H1 (cell line): ENCODE measurements around the gene SLC35E1. TPM values are rescaled to one million over a fixed set of nuclear protein-coding genes. Genes with fewer than 3 reads are reported as not detected.

Source experiments
- CTCF ChIA-PET: fragments of 300-600 bp; sonication (Branson Sonifier 250); formaldehyde crosslinking; loops from one replicate; lab custom pipeline; 2021; ENCODE audit not compliant: partially characterized antibody; lab: Charles Lee
- POLR2A ChIA-PET: fragments of 300-600 bp; sonication (Branson Sonifier 250); formaldehyde crosslinking; loops from one replicate; lab custom pipeline; 2021; ENCODE audit warnings: inconsistent platforms; ENCODE audit not compliant: partially characterized antibody; lab: Charles Lee
- DNase-seq, 2 experiments: peaks; one replicate each; pipeline versions ENCODE4 v3.0.0 to v3.0.0-alpha.2; 2010 to 2022; ENCODE audit warnings: low spot score in 2 of 2, low read depth in 1 of 2, mixed read lengths in 1 of 2
- FAIRE-seq: peaks from 2 replicates; lab custom pipeline; 2011; peaks lifted over from hg19 to GRCh38; lab: Jason Lieb, UNC
- H2AFZ ChIP-seq: 2 replicates; pipeline ENCODE4 v1.8.1; 2012; ENCODE audit warnings: low read length, inconsistent platforms
- H2AK5ac ChIP-seq: 2 replicates; pipeline ENCODE4 v1.6.1; 2013; ENCODE audit warnings: low read depth, low read length
- H2BK120ac ChIP-seq: replicated peaks from 2 replicates; pipeline ENCODE3; 2013; ENCODE audit warnings: low read depth, low read length, inconsistent platforms
- H2BK12ac ChIP-seq: 2 replicates; pipeline ENCODE4 v1.6.1; 2013; ENCODE audit warnings: low read depth, low read length
- H2BK15ac ChIP-seq: 2 replicates; pipeline ENCODE4 v1.6.1; 2013; ENCODE audit warnings: low read length
- H2BK20ac ChIP-seq: 2 replicates; pipeline ENCODE4 v1.6.1; 2013; ENCODE audit warnings: low read length
- H2BK5ac ChIP-seq: 2 replicates; pipeline ENCODE4 v1.6.1; 2013; ENCODE audit warnings: low read depth, low read length
- H3K14ac ChIP-seq: 2 replicates; pipeline ENCODE4 v1.6.1; 2013; ENCODE audit warnings: inconsistent platforms; ENCODE audit not compliant: insufficient read length
- H3K18ac ChIP-seq: 2 replicates; pipeline ENCODE4 v1.6.1; 2013; ENCODE audit warnings: low read length; ENCODE audit errors: extremely low read depth
- H3K23ac ChIP-seq: 2 replicates; pipeline ENCODE4 v1.6.1; 2013; ENCODE audit warnings: inconsistent platforms; ENCODE audit not compliant: insufficient read length
- H3K23me2 ChIP-seq: 2 replicates; pipeline ENCODE4 v1.6.1; 2013; ENCODE audit warnings: low read depth, low read length
- H3K27ac ChIP-seq: 2 replicates; pipeline ENCODE4 v1.6.1; 2011; ENCODE audit warnings: low read depth, low read length, inconsistent platforms
- H3K27me3 ChIP-seq, 4 experiments: replicated peaks in 1 of 4; 1 replicate in 1 of 4; 2 replicates in 3 of 4; pipeline versions ENCODE4 v1.6.1 to v1.8.1; 2011 to 2013; ENCODE audit warnings: low read length in 3 of 4, mild to moderate bottlenecking in 3 of 4, inconsistent platforms in 2 of 4, mixed read lengths in 2 of 4, moderate library complexity in 1 of 4; ENCODE audit not compliant: control insufficient read depth in 3 of 4, insufficient read depth in 3 of 4; ENCODE audit errors: extremely low read depth in 1 of 4
- H3K36me3 ChIP-seq, 4 experiments: 2 replicates each; pipeline versions ENCODE4 v1.6.1 to v1.8.1; 2011 to 2013; ENCODE audit warnings: mild to moderate bottlenecking in 4 of 4, low read length in 3 of 4, moderate library complexity in 2 of 4, control low read depth in 1 of 4, inconsistent platforms in 1 of 4; ENCODE audit not compliant: insufficient read depth in 4 of 4, control insufficient read depth in 2 of 4
- H3K4ac ChIP-seq: replicated peaks from 2 replicates; pipeline ENCODE3; 2013; ENCODE audit warnings: low read length, low read depth, mixed read lengths, inconsistent platforms; ENCODE audit not compliant: insufficient read length
- H3K4me1 ChIP-seq, 4 experiments: replicated peaks in 1 of 4; 1 replicate in 1 of 4; 2 replicates in 3 of 4; pipeline versions ENCODE4 v1.6.1 to v1.8.1; 2011 to 2013; ENCODE audit warnings: low read length in 3 of 4, inconsistent platforms in 2 of 4, mixed read lengths in 1 of 4; ENCODE audit not compliant: insufficient read depth in 4 of 4, control insufficient read depth in 3 of 4
- H3K4me2 ChIP-seq, 2 experiments: 2 replicates each; pipeline versions ENCODE4 v1.6.1 to v1.8.1; 2011 to 2013; ENCODE audit warnings: low read depth in 2 of 2, low read length in 2 of 2, control low read depth in 1 of 2, inconsistent platforms in 1 of 2, mild to moderate bottlenecking in 1 of 2; ENCODE audit not compliant: insufficient read depth in 1 of 2
- H3K4me3 ChIP-seq, 4 experiments: fragments of 200-600, 300-600 bp in 1 of 4; sonication (generic), shearing (Covaris generic), sonication (Bioruptor Twin) in 1 of 4; 2 replicates each; pipeline versions ENCODE4 v1.5.1 to v1.8.1; 2011 to 2016; ENCODE audit warnings: low read length in 4 of 4, low read depth in 3 of 4, control low read depth in 2 of 4, inconsistent platforms in 2 of 4, mild to moderate bottlenecking in 2 of 4, mixed read lengths in 1 of 4, moderate library complexity in 1 of 4; ENCODE audit not compliant: insufficient read depth in 2 of 4; ENCODE audit errors: extremely low read depth in 1 of 4
- H3K56ac ChIP-seq: replicated peaks from 2 replicates; pipeline ENCODE3; 2013; ENCODE audit warnings: low read depth, mild to moderate bottlenecking, mixed read lengths, low read length, inconsistent platforms; ENCODE audit not compliant: insufficient read length
- H3K79me1 ChIP-seq: 2 replicates; pipeline ENCODE4 v1.6.1; 2013; ENCODE audit warnings: low read depth, low read length, control low read depth
- H3K79me2 ChIP-seq, 2 experiments: 2 replicates each; pipeline versions ENCODE4 v1.6.1 to v1.8.1; 2012 to 2013; ENCODE audit warnings: low read length in 2 of 2, mild to moderate bottlenecking in 2 of 2, inconsistent platforms in 1 of 2; ENCODE audit not compliant: insufficient read depth in 2 of 2, control insufficient read depth in 1 of 2
- H3K9ac ChIP-seq, 4 experiments: replicated peaks in 1 of 4; 1 replicate in 1 of 4; 2 replicates in 3 of 4; pipeline versions ENCODE4 v1.6.1 to v1.8.1; 2011 to 2013; ENCODE audit warnings: low read depth in 3 of 4, low read length in 3 of 4, control low read depth in 2 of 4, mild to moderate bottlenecking in 2 of 4, moderate library complexity in 2 of 4, inconsistent platforms in 1 of 4; ENCODE audit errors: extremely low read depth in 1 of 4
- H3K9me3 ChIP-seq, 2 experiments: 2 replicates each; pipeline versions ENCODE4 v1.6.1 to v1.8.1; 2012 to 2013; ENCODE audit warnings: mild to moderate bottlenecking in 2 of 2, moderate library complexity in 2 of 2, control low read depth in 1 of 2, inconsistent platforms in 1 of 2, low read depth in 1 of 2, low read length in 1 of 2, mixed read lengths in 1 of 2; ENCODE audit not compliant: insufficient read depth in 2 of 2
- H4K20me1 ChIP-seq, 2 experiments: replicated peaks in 1 of 2; 2 replicates each; pipeline versions ENCODE3 to v1.8.1; 2011 to 2013; ENCODE audit warnings: inconsistent platforms in 2 of 2, low read length in 2 of 2, mild to moderate bottlenecking in 1 of 2; ENCODE audit not compliant: insufficient read depth in 2 of 2, control insufficient read depth in 1 of 2
- H4K5ac ChIP-seq: 2 replicates; pipeline ENCODE4 v1.6.1; 2013; ENCODE audit warnings: low read length, low read depth, mixed read lengths, inconsistent platforms; ENCODE audit not compliant: insufficient read length
- H4K8ac ChIP-seq: 2 replicates; pipeline ENCODE4 v1.8.0; 2013; ENCODE audit warnings: mild to moderate bottlenecking, moderate library complexity, low read length, inconsistent platforms; ENCODE audit not compliant: insufficient read depth; ENCODE audit errors: extremely low read depth
- H4K91ac ChIP-seq: replicated peaks from 2 replicates; pipeline ENCODE3; 2013; ENCODE audit warnings: low read length, mixed read lengths, inconsistent platforms; ENCODE audit not compliant: insufficient read length
- SP1 ChIP-seq: IDR thresholded peaks from 2 replicates; pipeline ENCODE4 v1.6.1; 2011; ENCODE audit warnings: low read depth, low read length
- WGBS, 2 experiments: shearing (Covaris generic) in 1 of 2; methylation state at CpG; one replicate each; pipeline versions ENCODE4 v1.1.6 to v1.1.7; 2013 to 2015; ENCODE audit warnings: low lambda C conversion rate in 2 of 2, mixed read lengths in 2 of 2, inconsistent platforms in 1 of 2, low coverage in 1 of 2, missing lambda C conversion rate in 1 of 2; ENCODE audit not compliant: insufficient replicate concordance in 2 of 2, insufficient coverage in 1 of 2, insufficient read length in 1 of 2; ENCODE audit errors: extremely low coverage in 1 of 2, missing lambda C conversion rate in 1 of 2; 5-methylcytosine and 5-hydroxymethylcytosine counted together
- polyA plus RNA-seq, 7 experiments: library from polyadenylated mRNA; depleted of rRNA in 3 of 7; stranded (reverse) in 5 of 7; unstranded in 2 of 7; fragments of >200 nt in 5 of 7; fragments of 200-250 nt in 2 of 7; gene quantifications; 1 replicate in 5 of 7; 2 replicates in 1 of 7; 4 replicates in 1 of 7; pipeline versions ENCODE4 v1.2.1 to v1.2.3, GENCODE V29; 2011 to 2013; ENCODE audit warnings: missing spikeins in 2 of 7, mixed read lengths in 2 of 7
- total RNA-seq: library from RNA; stranded (reverse); fragmentation: NEBNext Ultra II Directional; extraction: Animal tissue kit (Norgen Biotek cat#: 25700); gene quantifications from 2 replicates; pipeline ENCODE4 v1.2.1, GENCODE V29; 2021
- TF ChIP-seq, protein P1 (sequence below): IDR thresholded peaks from 2 replicates; pipeline ENCODE4 v1.6.1; 2012; ENCODE audit warnings: inconsistent platforms

Gene SLC35E1
- total and polyA plus RNA-seq, 2 of the 8 experiments (the other 6 are each of a cell fraction or from before 2014, with no cell fraction given), result 26.0 to 31.9 TPM

DNA sequence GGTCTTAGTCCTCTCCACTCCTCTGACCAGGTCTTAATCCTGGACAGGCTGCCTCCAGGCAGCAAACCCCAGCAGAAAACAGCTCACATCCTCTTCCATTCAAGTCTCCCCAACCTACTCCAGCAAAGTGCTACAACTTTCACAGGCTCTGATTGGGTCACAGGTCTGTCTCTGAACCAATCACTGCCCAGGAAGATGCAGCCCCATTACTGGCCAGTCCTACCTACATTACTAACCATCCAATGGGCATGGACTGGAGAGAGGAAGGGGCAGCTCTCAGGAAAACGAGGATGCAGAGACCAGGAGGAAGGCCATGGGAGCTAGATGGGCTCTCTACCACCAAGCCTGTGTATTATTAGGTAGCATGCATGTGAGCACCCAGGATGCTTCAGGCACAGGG lies 43.6 kb upstream of the SLC35E1 start:
- H4K5ac ChIP-seq, result no peak overlapping the region
- H3K4me2 ChIP-seq, result no peak overlapping the region; a peak in 1 of 4 replicates
- H3K27ac ChIP-seq, result no peak overlapping the region
- H3K23me2 ChIP-seq, result no peaks in the 10 kb centered on the region
- no peak overlapping the region for H3K14ac ChIP-seq
- POLR2A ChIA-PET, result no interaction called here
- no peak overlapping the region for H4K91ac ChIP-seq
- H2BK5ac ChIP-seq, result no peak overlapping the region
- no peaks in the 10 kb centered on the region for H3K27me3 ChIP-seq
- H2BK12ac ChIP-seq, result no peak overlapping the region
- H3K4me1 ChIP-seq, result peaks cover 0 to 7% (median 3%) of the 10 kb centered on the region in 4 experiments; a peak in 4 of 7 replicates
- H2AFZ ChIP-seq, result no peak overlapping the region
- no peak overlapping the region for H2BK20ac ChIP-seq
- no peak overlapping the region for H2BK120ac ChIP-seq
- H3K4me3 ChIP-seq, result no peak overlapping the region
- 0 out of 2 replicates have a peak, but pooled peaks have one; percentile 52 for TF ChIP-seq SP1
- TF ChIP-seq, protein P1, sequence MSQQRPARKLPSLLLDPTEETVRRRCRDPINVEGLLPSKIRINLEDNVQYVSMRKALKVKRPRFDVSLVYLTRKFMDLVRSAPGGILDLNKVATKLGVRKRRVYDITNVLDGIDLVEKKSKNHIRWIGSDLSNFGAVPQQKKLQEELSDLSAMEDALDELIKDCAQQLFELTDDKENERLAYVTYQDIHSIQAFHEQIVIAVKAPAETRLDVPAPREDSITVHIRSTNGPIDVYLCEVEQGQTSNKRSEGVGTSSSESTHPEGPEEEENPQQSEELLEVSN, result no peak
- H4K20me1 ChIP-seq, result peaks cover 38 to 63% of the 10 kb centered on the region in 2 experiments
- 55% methylated on average over 1 of the region's 1 CpG; no CpG with 5 or more reads in 1 of the 2 experiments for WGBS, 2 experiments
- H3K79me2 ChIP-seq, result peaks cover 19 to 97% of the 10 kb centered on the region in 2 experiments
- H4K8ac ChIP-seq, result no peak overlapping the region
- no peak overlapping the region for H2AK5ac ChIP-seq
- no peaks in the 10 kb centered on the region for H3K36me3 ChIP-seq
- H3K79me1 ChIP-seq, result peaks cover 67% of the 10 kb centered on the region
- H2BK15ac ChIP-seq, result no peak overlapping the region
- H3K23ac ChIP-seq, result no peak overlapping the region
- DNase-seq (no peak), FAIRE-seq (no peak)
- no peak overlapping the region for H3K4ac ChIP-seq
- CTCF ChIA-PET, result interaction anchor here (0.6 to 3.4 kb wide), 4 partner anchors 9 to 233 kb away, joined by 3 to 12 read pairs (median 3); no protein-coding TSS in a partner anchor
- no peak overlapping the region for H3K18ac ChIP-seq
- no peaks in the 10 kb centered on the region for H3K9me3 ChIP-seq
- H3K56ac ChIP-seq, result no peak overlapping the region
- no peak overlapping the region for H3K9ac ChIP-seq
